Measurements from ENCODE around the gene CHPT1. TPM values are rescaled to one million over a fixed set of nuclear protein-coding genes. Genes with fewer than 3 reads are reported as not detected.
"Not testable (repeated sequence)": the region's sequence is repeated elsewhere in the genome, so short reads cannot be mapped to it uniquely, and the experiment has no call there.

Gene CHPT1
- total RNA-seq, result 10 to 100 TPM; 29.8 to 31.2 TPM

- ChIA-PET POLR2A (no interaction called here), CTCF (no interaction called here)
These were observed at the start of gene CHPT1 for GRCh38 chr12:101697197-101697929. CHPT1 (plus strand) TSS chr12:101697640; CDS start chr12:101697862, 222 bp downstream.

- CTCF ChIA-PET, result no interaction called here
- POLR2A ChIA-PET, result no interaction called here
These were observed 49.7 kb upstream of the CHPT1 start for GRCh38 chr12:101647711-101648110.

DNA sequence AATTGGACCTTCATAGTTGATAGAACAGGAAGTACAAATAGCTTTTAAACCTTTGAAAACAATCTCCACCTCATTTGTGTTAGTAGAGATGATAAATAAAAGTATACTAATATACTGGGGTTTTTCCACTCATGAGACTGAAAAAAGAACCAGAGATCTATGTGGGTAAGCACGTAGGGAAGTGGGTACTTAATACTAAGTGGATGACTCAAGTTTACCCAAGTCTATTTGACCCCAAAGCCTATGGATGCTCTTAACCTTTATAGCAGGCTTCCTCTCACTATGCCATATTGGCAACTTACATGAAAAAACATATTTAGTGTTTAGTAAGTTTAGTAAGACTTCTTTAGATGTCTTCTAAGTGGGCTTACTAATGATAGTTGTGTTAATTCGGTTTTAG, 49.2 kb upstream of the CHPT1 start:
- ChIA-PET CTCF (no interaction called here), POLR2A (no interaction called here)

DNA sequence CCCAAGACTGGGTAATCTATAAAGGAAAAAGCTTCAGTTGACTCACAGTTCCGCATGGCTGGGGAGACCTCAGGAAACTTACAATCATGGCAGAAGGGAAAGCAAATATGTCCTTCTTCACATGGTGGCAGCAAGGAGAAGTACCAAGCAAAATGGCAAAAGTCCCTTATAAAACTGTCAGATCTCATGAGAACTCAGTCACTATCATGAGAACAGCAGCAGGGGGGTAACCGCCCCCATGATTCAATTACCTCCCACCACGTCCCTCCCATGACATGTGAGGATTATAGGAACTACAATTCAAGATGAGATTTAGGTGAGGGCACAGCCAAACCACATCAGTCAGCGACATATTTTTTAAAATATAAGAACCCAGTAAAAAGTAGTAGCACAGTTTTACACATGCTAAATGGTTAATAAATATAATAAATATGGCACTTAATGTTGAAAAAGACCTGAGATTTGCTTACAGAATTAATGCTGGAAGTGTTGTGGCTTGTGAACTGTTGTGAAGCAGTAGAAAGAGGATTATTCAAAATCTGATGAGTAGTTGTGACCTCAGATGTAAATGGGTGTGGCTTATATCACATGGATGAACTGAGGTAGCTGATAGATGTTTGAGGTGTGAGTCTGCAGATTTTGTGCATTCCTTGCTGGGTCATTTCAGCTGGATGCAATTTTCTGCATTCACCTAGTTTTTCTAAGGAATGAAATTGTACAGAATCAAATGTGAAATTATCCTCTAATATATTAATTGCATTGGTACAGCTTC, 46.9 kb upstream of the CHPT1 start:
- ChIA-PET CTCF (no interaction called here), POLR2A (interaction anchor here (0.6 kb wide), 1 partner anchor 38 kb away, joined by 12 read pairs; no protein-coding TSS in a partner anchor)

- ChIA-PET CTCF (no interaction called here), POLR2A (no interaction called here)
These were observed 44.4 kb upstream of the CHPT1 start for GRCh38 chr12:101653030-101653429.

DNA sequence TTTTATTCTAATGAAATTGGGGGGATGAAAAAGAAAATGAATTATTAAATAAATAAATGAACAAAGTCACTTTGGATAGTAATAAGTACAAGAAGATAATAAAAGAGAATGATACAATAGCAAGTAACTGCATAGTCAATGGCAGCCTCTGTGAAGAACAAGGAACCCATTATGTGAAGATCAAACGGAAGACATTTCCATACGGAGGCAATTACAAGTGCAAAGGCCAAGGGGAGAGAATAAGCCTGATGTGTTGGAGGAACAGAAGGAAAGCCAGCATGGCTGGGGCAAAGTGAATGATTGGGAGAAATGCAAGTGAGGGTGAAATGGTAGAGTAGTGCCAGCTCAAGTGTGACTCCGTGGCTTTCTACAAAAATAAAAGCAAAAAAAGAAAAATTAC, 43.9 kb upstream of the CHPT1 start:
- ChIA-PET CTCF (no interaction called here), POLR2A (no interaction called here)

DNA sequence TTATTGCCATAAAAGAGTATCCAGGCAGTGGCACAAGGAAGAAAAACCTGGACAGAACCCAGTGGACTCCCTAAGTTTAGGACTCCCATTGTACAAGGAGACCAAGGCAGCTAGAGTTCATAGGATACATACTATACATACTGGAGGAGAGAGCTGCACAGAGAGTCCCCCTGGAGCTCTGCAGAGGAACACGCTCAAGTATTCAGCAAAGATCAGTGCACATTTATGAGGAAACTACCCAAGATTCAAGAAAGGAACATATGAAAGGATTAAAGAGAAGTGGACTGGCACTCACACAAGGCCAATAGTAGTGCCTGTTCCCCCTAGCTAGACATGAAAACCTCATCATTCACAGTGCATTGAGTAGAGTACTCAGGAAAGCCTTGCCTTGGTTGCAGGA, 43.0 kb upstream of the CHPT1 start:
- CTCF ChIA-PET, result no interaction called here
- POLR2A ChIA-PET, result no interaction called here

DNA sequence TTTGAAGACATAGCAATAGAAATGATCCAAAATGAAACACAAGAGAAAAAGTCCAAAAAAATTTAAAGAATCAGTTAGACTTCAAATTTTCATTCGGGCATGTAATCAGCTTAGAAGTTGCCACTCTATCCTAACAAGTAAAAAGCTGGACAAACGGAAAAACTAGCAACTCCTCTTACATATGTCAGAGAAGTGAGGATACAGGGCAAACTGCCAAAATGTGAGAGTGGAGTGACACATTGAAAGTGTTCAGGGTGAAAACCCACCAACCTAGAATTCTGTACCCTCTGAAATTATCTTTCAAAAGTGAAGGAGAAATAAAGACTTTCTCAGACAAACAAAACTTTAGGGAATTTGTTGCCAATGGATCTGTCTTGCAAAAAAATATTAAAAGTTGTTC, 42.0 kb upstream of the CHPT1 start:
- POLR2A ChIA-PET, result interaction anchor here (0.5 kb wide), 1 partner anchor 23 kb away, joined by 3 read pairs; no protein-coding TSS in a partner anchor
- CTCF ChIA-PET, result no interaction called here

DNA sequence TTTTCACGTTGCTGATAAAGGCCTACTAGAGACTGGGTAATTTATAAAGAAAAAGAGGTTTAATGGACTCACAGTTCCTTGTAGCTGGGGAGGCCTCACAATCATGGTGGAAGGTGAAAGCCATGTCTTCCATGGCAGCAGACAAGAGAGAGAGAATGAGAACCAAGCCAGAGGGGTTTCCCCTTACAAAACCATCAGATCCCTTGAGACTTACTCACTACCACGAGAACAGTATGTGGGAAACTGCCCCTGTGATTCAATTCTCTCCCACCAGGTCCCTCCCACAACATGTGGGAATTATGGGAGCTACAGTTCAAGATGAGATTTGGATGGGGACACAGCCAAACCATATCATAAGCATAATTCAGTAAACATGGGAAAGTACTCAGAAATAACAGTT, 36.8 kb upstream of the CHPT1 start:
- POLR2A ChIA-PET, result not testable (repeated sequence)

GRCh38 chr12:101663298-101663697, 34.1 kb upstream of the CHPT1 start:
- ChIA-PET POLR2A (no interaction called here), CTCF (no interaction called here)

More for the DNA sequence above, 36.8 kb upstream of the CHPT1 start:
- CTCF ChIA-PET, result not testable (repeated sequence)

GRCh38 chr12:101664992-101665391, 32.4 kb upstream of the CHPT1 start:
- ChIA-PET POLR2A (no interaction called here), CTCF (no interaction called here)

- POLR2A ChIA-PET, result no interaction called here
- CTCF ChIA-PET, result interaction anchor here (1.2 kb wide), 1 partner anchor 50 kb away, joined by 4 read pairs; no protein-coding TSS in a partner anchor
These were observed 31.2 kb upstream of the CHPT1 start for GRCh38 chr12:101666052-101666728.

- POLR2A ChIA-PET, result no interaction called here
- CTCF ChIA-PET, result no interaction called here
These were observed 29.8 kb upstream of the CHPT1 start for GRCh38 chr12:101667591-101667990.

DNA sequence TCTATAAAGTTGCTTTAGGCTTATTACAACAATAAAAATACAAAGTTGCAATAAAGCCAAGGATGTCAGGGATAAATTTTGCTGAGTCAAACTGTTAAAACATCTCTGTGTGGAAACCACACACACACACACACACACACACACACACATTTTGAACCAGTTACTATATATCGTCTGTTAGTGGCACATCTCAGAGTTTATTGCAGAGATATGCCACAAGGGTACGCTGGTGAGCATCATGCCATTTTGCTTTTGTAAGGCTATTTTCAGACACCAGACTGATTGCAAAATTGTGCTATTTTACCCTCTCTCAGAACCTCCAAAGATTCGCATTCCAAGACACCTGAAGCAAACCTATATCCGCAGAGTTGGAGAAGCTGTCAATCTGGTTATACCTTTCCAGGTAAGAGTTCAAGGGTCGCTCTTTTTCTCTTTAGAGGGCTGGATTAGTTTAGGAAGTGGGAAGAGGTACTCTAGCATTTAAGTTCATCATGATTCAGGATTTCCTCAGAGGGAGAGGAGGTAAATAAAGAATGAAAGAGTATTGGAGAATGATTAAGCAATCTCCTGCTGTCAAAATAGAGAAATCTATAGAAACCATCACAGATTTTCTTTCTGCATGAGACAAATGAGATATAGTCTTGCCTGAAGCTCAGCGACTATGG, 27.3 kb upstream of the CHPT1 start:
- POLR2A ChIA-PET, result no interaction called here
- CTCF ChIA-PET, result no interaction called here

DNA sequence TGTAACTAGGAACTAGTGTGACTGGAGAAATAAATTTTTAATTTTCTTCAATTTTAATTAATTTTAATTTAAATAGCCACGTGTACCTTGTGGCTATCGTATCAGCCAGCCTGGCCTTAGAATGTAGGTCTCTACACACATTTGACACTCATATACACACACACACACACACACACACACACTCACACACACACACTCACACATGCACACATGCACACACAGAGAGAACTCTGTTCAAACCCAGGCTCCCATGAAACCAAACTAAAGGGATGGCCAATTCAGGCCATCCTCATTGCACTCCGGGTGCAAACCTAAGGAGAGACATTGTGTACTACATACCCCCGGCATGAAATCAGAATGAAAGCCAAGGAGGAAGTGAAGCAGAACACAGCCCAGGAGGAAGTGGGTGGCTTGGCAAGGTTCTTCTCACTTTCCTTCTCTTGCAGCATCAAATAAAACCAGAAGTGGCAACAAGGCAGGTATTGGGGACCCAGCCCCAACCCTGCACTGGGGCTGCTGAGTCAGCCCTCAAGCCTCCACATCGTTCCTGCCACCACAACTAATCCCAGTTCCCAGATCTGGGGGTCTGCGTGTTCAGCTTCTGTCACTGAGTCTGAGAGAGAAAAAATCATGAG, 26.2 kb upstream of the CHPT1 start:
- POLR2A ChIA-PET, result no interaction called here
- CTCF ChIA-PET, result no interaction called here

- ChIA-PET CTCF (no interaction called here), POLR2A (no interaction called here)
These were observed 25.6 kb upstream of the CHPT1 start for GRCh38 chr12:101671833-101672232.

DNA sequence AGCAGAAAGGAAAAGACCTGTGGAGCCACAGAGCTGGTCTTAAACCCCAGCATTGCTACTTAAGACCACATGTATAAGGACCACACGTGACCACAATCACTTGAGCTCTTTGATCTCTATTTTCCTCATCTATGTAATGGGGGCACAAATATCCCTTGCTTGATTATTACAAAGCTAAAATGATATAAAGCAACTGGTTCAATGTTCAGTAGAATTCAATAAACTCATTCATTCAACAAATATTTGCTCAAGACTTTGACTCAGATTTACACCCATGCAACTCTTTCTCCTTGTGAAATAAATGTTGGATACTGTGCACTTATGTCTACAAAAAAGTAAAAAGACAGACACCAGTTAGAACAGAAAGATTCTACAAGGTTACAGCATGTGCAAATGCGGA, 21.9 kb upstream of the CHPT1 start:
- ChIA-PET POLR2A (no interaction called here), CTCF (no interaction called here)

DNA sequence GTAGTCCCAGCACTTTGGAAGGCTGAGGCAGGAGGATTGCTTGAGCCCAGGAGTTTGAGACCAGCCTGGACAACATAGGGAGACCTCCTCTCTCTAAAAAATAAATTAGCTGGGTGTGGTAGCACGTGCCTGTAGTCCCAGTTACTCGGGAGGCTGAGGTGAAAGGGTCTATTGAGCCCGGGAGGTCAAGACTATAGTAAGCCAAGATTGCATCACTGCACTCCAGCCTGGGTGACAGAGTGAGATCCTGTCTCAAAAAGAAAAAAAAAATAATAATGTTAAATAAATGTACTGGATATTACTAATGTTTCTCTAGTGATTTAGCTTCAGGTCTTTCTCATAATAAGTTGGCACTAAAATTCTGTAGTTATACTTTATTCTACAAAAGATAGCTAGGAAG, 20.9 kb upstream of the CHPT1 start:
- POLR2A ChIA-PET, CTCF ChIA-PET: not testable (repeated sequence)

DNA sequence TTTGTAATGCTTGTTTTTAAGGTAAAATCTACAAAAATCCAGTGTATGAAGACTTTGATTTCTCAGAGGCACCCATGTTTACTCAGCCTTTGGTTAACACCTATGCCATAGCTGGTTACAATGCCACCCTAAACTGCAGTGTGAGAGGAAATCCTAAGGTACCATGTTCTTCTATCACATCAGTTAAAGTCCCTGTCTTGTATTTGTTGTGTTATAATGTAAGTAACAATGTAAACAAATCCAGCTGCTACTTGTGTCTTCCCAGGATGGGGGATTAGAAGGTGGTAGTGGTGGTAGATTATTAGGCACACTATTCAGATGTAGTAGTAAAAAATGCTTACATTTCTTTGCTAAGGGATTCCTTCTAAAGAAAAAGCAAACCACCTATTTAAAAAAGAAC, 19.4 kb upstream of the CHPT1 start:
- ChIA-PET CTCF (no interaction called here), POLR2A (no interaction called here)

DNA sequence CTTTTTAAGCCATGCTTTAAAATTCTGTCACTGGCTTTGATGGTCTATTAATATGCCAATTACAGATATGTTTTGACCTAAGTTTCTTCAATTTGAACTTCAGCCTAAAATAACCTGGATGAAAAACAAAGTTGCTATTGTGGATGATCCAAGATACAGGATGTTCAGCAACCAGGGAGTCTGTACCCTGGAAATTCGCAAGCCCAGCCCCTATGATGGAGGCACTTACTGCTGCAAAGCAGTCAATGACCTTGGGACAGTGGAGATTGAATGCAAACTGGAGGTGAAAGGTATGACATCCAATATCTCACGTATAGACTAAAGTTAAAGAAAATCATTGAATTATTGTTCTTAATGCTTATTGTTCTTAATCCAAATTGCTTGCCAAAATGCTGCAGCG, 17.2 kb upstream of the CHPT1 start:
- POLR2A ChIA-PET, result no interaction called here
- CTCF ChIA-PET, result no interaction called here

All from activated CD8-positive, alpha-beta memory T cell treated with anti-CD3 and anti-CD28 coated beads for 36 hours (primary cell).